HG03064 (cell line): ENCODE data around the gene TREX2.
"Not testable (repeated sequence)": the region's sequence is repeated elsewhere in the genome, so short reads cannot be mapped to it uniquely, and the experiment has no call there.

Experiments used
- ATAC-seq: cut with Tn5 transposase; IDR thresholded peaks from one replicate; pipeline ENCODE4 v1.9.1; 2021; ENCODE audit warnings: low read depth; ENCODE audit not compliant: unreplicated experiment

Gene TREX2

GRCh38 chrX:153410888-153411254 lies 35.0 kb downstream of the TREX2 start:
- no peak for ATAC-seq

- no peak for ATAC-seq
These were observed 35.5 kb downstream of the TREX2 start for GRCh38 chrX:153410373-153410772.

GRCh38 chrX:153409414-153410101 lies 36.3 kb downstream of the TREX2 start:
- no peak for ATAC-seq

- no peak for ATAC-seq
These were observed 36.9 kb downstream of the TREX2 start for GRCh38 chrX:153408871-153409351.

GRCh38 chrX:153408221-153408721 lies 37.6 kb downstream of the TREX2 start:
- no peak for ATAC-seq

GRCh38 chrX:153407736-153408135 lies 38.1 kb downstream of the TREX2 start:
- no peak for ATAC-seq

GRCh38 chrX:153406903-153407302 lies 39.0 kb downstream of the TREX2 start:
- no peak for ATAC-seq

GRCh38 chrX:153406011-153406410 lies 39.8 kb downstream of the TREX2 start:
- ATAC-seq, result no peak

GRCh38 chrX:153405426-153405825 lies 40.4 kb downstream of the TREX2 start:
- no peak for ATAC-seq

GRCh38 chrX:153404333-153404732 lies 41.5 kb downstream of the TREX2 start:
- ATAC-seq, result not testable (repeated sequence)

- no peak for ATAC-seq
These were observed 44.6 kb downstream of the TREX2 start, which contains the start of gene PNMA6E for GRCh38 chrX:153401133-153401764. PNMA6E (minus strand) TSS chrX:153401350; CDS start chrX:153398849, 2,501 bp downstream.

- no peak for ATAC-seq
These were observed 45.4 kb downstream of the TREX2 start for GRCh38 chrX:153400146-153401132.

GRCh38 chrX:153398275-153398960 lies 47.4 kb downstream of the TREX2 start:
- ATAC-seq, result no peak

- ATAC-seq, result no peak
These were observed 48.4 kb downstream of the TREX2 start for GRCh38 chrX:153397256-153397960.

- ATAC-seq, result no peak
These were observed 49.3 kb downstream of the TREX2 start for GRCh38 chrX:153396320-153397195.

GRCh38 chrX:153395613-153396319 lies 50.1 kb downstream of the TREX2 start:
- no peak for ATAC-seq

- ATAC-seq, result no peak
These were observed 51.2 kb downstream of the TREX2 start for GRCh38 chrX:153394612-153395011.
